Bronchial epithelial cell (primary cell): ENCODE data around the gene SEC22A. TPM values are rescaled to one million over a fixed set of nuclear protein-coding genes. Genes with fewer than 3 reads are reported as not detected.

Experiments
- DNase-seq: peaks from one replicate; pipeline ENCODE4 v3.0.0-alpha.2; 2010; ENCODE audit warnings: low read depth
- FAIRE-seq: peaks from 2 replicates; lab custom pipeline; 2011; peaks lifted over from hg19 to GRCh38; lab: Jason Lieb, UNC
- H3K27me3 ChIP-seq: 2 replicates; pipeline ENCODE4 v1.5.1; 2011; ENCODE audit warnings: low read length; ENCODE audit not compliant: control insufficient read depth, insufficient read depth
- H3K36me3 ChIP-seq: 2 replicates; pipeline ENCODE4 v1.5.1; 2011; ENCODE audit warnings: low read length; ENCODE audit not compliant: control insufficient read depth, insufficient read depth
- H3K4me3 ChIP-seq: 2 replicates; pipeline ENCODE4 v1.5.1; 2011; ENCODE audit warnings: mild to moderate bottlenecking, low read depth, low read length, control low read depth
- total RNA-seq: library from RNA; depleted of rRNA; stranded (reverse); fragments of >200 nt; gene quantifications from 2 replicates; pipeline ENCODE4 v1.2.1, GENCODE V29; 2014
- TF ChIP-seq, protein P1 (sequence below): IDR thresholded peaks from 2 replicates; pipeline ENCODE4 v1.5.1; 2011; ENCODE audit warnings: mild to moderate bottlenecking, moderate library complexity, low read length, control low read depth, inconsistent platforms; ENCODE audit not compliant: insufficient read depth, severe bottlenecking

The SEC22A gene
- total RNA-seq, 1 donor from 2014 or later: 44.0 TPM

GRCh38 chr3:123155471-123156011 lies 46.2 kb upstream of the SEC22A start:
- TF ChIP-seq, protein P1, sequence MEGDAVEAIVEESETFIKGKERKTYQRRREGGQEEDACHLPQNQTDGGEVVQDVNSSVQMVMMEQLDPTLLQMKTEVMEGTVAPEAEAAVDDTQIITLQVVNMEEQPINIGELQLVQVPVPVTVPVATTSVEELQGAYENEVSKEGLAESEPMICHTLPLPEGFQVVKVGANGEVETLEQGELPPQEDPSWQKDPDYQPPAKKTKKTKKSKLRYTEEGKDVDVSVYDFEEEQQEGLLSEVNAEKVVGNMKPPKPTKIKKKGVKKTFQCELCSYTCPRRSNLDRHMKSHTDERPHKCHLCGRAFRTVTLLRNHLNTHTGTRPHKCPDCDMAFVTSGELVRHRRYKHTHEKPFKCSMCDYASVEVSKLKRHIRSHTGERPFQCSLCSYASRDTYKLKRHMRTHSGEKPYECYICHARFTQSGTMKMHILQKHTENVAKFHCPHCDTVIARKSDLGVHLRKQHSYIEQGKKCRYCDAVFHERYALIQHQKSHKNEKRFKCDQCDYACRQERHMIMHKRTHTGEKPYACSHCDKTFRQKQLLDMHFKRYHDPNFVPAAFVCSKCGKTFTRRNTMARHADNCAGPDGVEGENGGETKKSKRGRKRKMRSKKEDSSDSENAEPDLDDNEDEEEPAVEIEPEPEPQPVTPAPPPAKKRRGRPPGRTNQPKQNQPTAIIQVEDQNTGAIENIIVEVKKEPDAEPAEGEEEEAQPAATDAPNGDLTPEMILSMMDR: no peak
- H3K36me3 ChIP-seq: peaks cover 30% of the 10 kb centered on the region

GRCh38 chr3:123156276-123156995 lies 45.3 kb upstream of the SEC22A start:
- peaks cover 29% of the 10 kb centered on the region for H3K36me3 ChIP-seq
- no peak overlapping the region for H3K4me3 ChIP-seq
- no peak for DNase-seq
- TF ChIP-seq, protein P1: no peak
- H3K27me3 ChIP-seq: no peaks in the 10 kb centered on the region
- no peak for FAIRE-seq

More at GRCh38 chr3:123155471-123156011, 46.2 kb upstream of the SEC22A start:
- DNase-seq: no peak
- H3K27me3 ChIP-seq: no peaks in the 10 kb centered on the region
- FAIRE-seq: no peak
- H3K4me3 ChIP-seq: no peak overlapping the region

- Histone ChIP-seq H3K4me3 (no peak overlapping the region), H3K36me3 (peaks cover 29% of the 10 kb centered on the region)
- no peak for FAIRE-seq
These were observed 44.5 kb upstream of the SEC22A start for GRCh38 chr3:123157209-123157597.

GRCh38 chr3:123157598-123158287 lies 44.0 kb upstream of the SEC22A start:
- FAIRE-seq (no peak), DNase-seq (no peak)
- TF ChIP-seq, protein P1: no peak
- Histone ChIP-seq H3K27me3 (no peaks in the 10 kb centered on the region), H3K4me3 (no peak overlapping the region), H3K36me3 (peaks cover 29% of the 10 kb centered on the region)

More at GRCh38 chr3:123157209-123157597, 44.5 kb upstream of the SEC22A start:
- H3K27me3 ChIP-seq: no peaks in the 10 kb centered on the region
- no peak for DNase-seq
- TF ChIP-seq, protein P1: no peak

DNA sequence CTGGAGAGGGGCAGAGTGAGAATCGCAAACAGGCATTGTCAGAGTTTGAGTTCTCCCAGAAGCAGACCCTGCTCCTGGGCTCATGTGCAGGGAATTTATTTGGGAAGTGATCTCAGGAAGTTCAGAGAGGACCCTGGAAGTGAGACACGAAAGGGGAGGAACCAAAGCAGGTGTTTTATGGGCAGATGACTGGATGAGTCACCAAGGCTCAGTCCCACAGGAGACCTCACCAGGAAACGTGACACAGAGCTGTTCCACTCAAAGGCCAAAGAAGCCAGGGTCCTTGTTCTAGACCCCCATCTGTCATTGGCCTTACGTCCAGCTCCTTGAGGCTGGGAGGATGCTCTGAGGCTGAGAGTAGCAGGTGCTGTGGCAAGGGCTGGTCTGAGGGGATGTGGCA lies 43.4 kb upstream of the SEC22A start:
- TF ChIP-seq, protein P1: no peak
- peak; percentile 92 for FAIRE-seq
- DNase-seq: peak; percentile 21
- Histone ChIP-seq H3K27me3 (no peaks in the 10 kb centered on the region), H3K36me3 (peaks cover 30% of the 10 kb centered on the region), H3K4me3 (no peak overlapping the region)
